Fibroblast of villous mesenchyme (primary cell): ENCODE results near the gene ADRA2C. TPM values are rescaled to one million over a fixed set of nuclear protein-coding genes. Genes with fewer than 3 reads are reported as not detected.

Source experiments
- DNase-seq: peaks from one replicate; pipeline ENCODE4 v3.0.0-alpha.2; 2010; ENCODE audit warnings: low read depth
- H3K4me3 ChIP-seq: 2 replicates; pipeline ENCODE4 v1.5.1; 2011; ENCODE audit warnings: low read depth, mild to moderate bottlenecking, low read length
- CTCF ChIP-seq: IDR thresholded peaks from 2 replicates; pipeline ENCODE4 v1.5.1; 2012; ENCODE audit warnings: low read depth, mild to moderate bottlenecking, low read length; ENCODE audit not compliant: insufficient read depth
- total RNA-seq: library from RNA; depleted of rRNA; stranded (reverse); fragments of >200 nt; gene quantifications from 2 replicates; pipeline ENCODE4 v1.2.3, GENCODE V29; 2012

The ADRA2C gene
- total RNA-seq, 1 donor: 2.2 TPM

DNA sequence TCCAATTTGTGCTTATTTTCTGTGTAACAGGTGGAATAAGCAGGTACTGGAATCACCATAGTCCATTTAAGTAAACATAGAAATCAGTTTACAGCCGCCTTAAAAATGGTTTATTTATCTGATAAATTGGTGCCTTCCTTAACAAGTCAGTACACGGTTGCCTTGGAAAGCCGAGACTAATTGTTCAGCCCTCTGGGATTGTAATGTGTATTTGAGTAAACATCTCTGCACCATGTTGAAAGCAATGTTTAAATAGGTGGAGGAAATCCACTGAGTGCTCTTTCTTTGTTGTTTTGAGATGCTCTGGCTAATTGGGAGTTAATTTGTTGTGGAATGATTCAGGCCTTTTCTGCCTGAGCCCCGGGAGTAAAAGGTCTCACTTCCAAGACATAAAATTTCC lies 45.7 kb upstream of the ADRA2C start:
- no peak for TF ChIP-seq CTCF
- no peak overlapping the region for H3K4me3 ChIP-seq
- no peak for DNase-seq

DNA sequence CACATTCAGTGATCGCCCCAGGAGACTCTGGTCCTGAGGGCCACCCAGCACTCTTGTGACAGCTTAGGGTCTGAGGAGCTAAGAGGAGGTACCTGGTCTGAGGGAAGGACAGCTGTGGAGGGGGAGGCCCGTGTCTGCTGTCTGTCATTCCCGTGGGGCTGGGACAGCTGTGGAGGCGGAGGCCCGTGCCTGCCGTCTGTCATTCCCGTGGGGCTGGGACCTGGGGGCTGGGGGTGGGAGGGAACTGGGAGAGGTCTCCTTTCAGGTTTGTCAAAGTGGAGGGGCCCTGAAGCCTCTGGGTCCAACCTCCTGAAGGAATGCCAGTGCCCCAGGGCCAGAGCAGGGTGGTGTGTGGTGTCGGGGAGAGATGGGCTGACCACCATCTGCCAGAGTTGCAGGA lies 45.0 kb upstream of the ADRA2C start:
- TF ChIP-seq CTCF: no peak
- no peak overlapping the region for H3K4me3 ChIP-seq
- DNase-seq: no peak

DNA sequence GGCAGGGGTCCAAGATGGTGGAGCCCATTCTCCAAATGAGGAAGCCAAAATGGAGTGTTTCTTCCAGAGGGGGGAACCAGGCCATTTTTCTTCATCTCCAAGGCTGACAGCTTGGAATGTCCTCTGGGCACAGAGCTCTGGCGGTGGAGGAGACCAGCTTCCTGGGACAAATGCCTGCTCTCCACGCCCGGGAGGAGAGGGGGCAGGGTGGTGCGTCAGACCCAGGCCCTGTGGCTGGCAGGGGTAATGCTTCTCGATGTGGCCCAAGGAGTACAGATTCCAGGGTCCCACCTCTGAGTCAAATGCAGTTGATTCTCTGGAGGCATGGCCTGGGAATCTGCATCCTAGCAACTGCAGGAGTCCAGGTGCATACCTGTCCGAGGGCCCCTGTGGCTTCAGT lies 44.6 kb upstream of the ADRA2C start:
- no peak for TF ChIP-seq CTCF
- DNase-seq: no peak
- H3K4me3 ChIP-seq: no peak overlapping the region

GRCh38 chr4:3722446-3723231 lies 43.5 kb upstream of the ADRA2C start:
- TF ChIP-seq CTCF: no peak
- no peak overlapping the region for H3K4me3 ChIP-seq
- DNase-seq: no peak

GRCh38 chr4:3723232-3723642 lies 42.9 kb upstream of the ADRA2C start:
- DNase-seq: no peak
- no peak overlapping the region for H3K4me3 ChIP-seq
- TF ChIP-seq CTCF: no peak

- DNase-seq: peak; percentile 25
- H3K4me3 ChIP-seq: no peak overlapping the region
- TF ChIP-seq CTCF: no peak
These were observed 41.6 kb upstream of the ADRA2C start for GRCh38 chr4:3724319-3725231.
